HS-27A (cell line): Measurements from ENCODE around the gene TH.

Source experiments
- DNase-seq: peaks from one replicate; pipeline ENCODE4 v3.0.0-alpha.2; 2012; ENCODE audit warnings: low read depth, missing footprints

Gene TH

GRCh38 chr11:2208691-2209369 lies 37.2 kb upstream of the TH start:
- no peak for DNase-seq

GRCh38 chr11:2207773-2208621 lies 36.4 kb upstream of the TH start:
- no peak for DNase-seq

GRCh38 chr11:2207212-2207611 lies 35.6 kb upstream of the TH start:
- DNase-seq: no peak

- DNase-seq: no peak
Measured at GRCh38 chr11:2205981-2206690, 34.5 kb upstream of the TH start.

- DNase-seq: no peak
Measured at GRCh38 chr11:2205214-2205720, 33.7 kb upstream of the TH start.

- no peak for DNase-seq
Measured at GRCh38 chr11:2204361-2205213, 33.0 kb upstream of the TH start.

- no peak for DNase-seq
Measured at GRCh38 chr11:2203440-2204259, 32.0 kb upstream of the TH start.

GRCh38 chr11:2202900-2203439 lies 31.4 kb upstream of the TH start:
- DNase-seq: no peak

GRCh38 chr11:2202071-2202899 lies 30.7 kb upstream of the TH start:
- DNase-seq: no peak

- DNase-seq: no peak
Measured at GRCh38 chr11:2201542-2201941, 29.9 kb upstream of the TH start.

GRCh38 chr11:2200957-2201519 lies 29.4 kb upstream of the TH start:
- no peak for DNase-seq

GRCh38 chr11:2200536-2200935 lies 28.9 kb upstream of the TH start:
- DNase-seq: no peak

GRCh38 chr11:2199466-2200341 lies 28.1 kb upstream of the TH start:
- no peak for DNase-seq

- no peak for DNase-seq
Measured at GRCh38 chr11:2198621-2199365, 27.2 kb upstream of the TH start.

- DNase-seq: no peak
Measured at GRCh38 chr11:2197771-2198520, 26.3 kb upstream of the TH start.

- peak; percentile 11 for DNase-seq
Measured at GRCh38 chr11:2196970-2197770, 25.6 kb upstream of the TH start.
